ENCODE results near the gene NLK.

GRCh38 chr17:28170771-28171170, 128.3 kb downstream of the NLK start:
- TF ChIP-seq CTCF (IDR thresholded peaks at IDR 0.05; ENCODE audit: extremely low read depth in 1 of 2, insufficient read depth in 1 of 2, low read depth in 1 of 2, low read length in 2 of 2) = no peak
- TF ChIP-seq POLR2A (IDR thresholded peaks at IDR 0.05; ENCODE audit: low read depth, low read length) = no peak
- TF ChIP-seq GATA2 (IDR thresholded peaks at IDR 0.05; ENCODE audit: insufficient read depth, insufficient read length, low read depth, low read length) = no peak
- TF ChIP-seq FOS (IDR thresholded peaks at IDR 0.05; ENCODE audit: borderline replicate concordance, insufficient read depth, low read length) = no peak
- TF ChIP-seq MYC (IDR thresholded peaks at IDR 0.05; ENCODE audit: low read depth, low read length) = no peak

All from endothelial cell of umbilical vein (primary cell).